GM08714 (cell line): ENCODE data around the gene JMJD8.
A peak's percentile ranks its signal among the peaks of the same experiment; 100 is the strongest.

Experiments
- H3K4me3 ChIP-seq: fragments of 200-500 bp; sonication (Bioruptor generic); 2 replicates; pipeline ENCODE4 v1.5.1; 2014; ENCODE audit warnings: mild to moderate bottlenecking, low read length, inconsistent platforms
- ZNF274 ChIP-seq: IDR thresholded peaks from 2 replicates; pipeline ENCODE4 v1.6.1; 2012; ENCODE audit warnings: mild to moderate bottlenecking, low read depth, low read length

JMJD8 gene

GRCh38 chr16:681746-682427, 2.2 kb downstream of the JMJD8 start:
- no peak for TF ChIP-seq ZNF274
- H3K4me3 ChIP-seq = no peak overlapping the region; the same call in 1 of the 2 replicates

- TF ChIP-seq ZNF274 = no peak
- peak overlapping the region; percentile 95 for H3K4me3 ChIP-seq
Observed at GRCh38 chr16:680967-681745, 3.0 kb downstream of the JMJD8 start.

GRCh38 chr16:680625-680945, 3.5 kb downstream of the JMJD8 start:
- no peak for TF ChIP-seq ZNF274
- H3K4me3 ChIP-seq = peak overlapping the region; percentile 95

GRCh38 chr16:679814-680624, 4.1 kb downstream of the JMJD8 start, which contains the start of gene STUB1:
STUB1 (plus strand) TSS chr16:680410; CDS start chr16:680526, 116 bp downstream.
- H3K4me3 ChIP-seq = peak within 1 kb of the TSS; percentile 95
- TF ChIP-seq ZNF274 = no peak

GRCh38 chr16:678858-679813, 5.0 kb downstream of the JMJD8 start:
- H3K4me3 ChIP-seq = peak overlapping the region; percentile 47; the same call in 1 of the 2 replicates
- no peak for TF ChIP-seq ZNF274

GRCh38 chr16:678209-678857, 5.8 kb downstream of the JMJD8 start:
- TF ChIP-seq ZNF274 = no peak
- no peak overlapping the region for H3K4me3 ChIP-seq

- TF ChIP-seq ZNF274 = no peak
Observed at GRCh38 chr16:677316-678190, 6.6 kb downstream of the JMJD8 start.

GRCh38 chr16:676913-677312, 7.2 kb downstream of the JMJD8 start:
- H3K4me3 ChIP-seq = no peak overlapping the region
- TF ChIP-seq ZNF274 = no peak

More at GRCh38 chr16:677316-678190, 6.6 kb downstream of the JMJD8 start:
- no peak overlapping the region for H3K4me3 ChIP-seq

GRCh38 chr16:676565-676902, 7.6 kb downstream of the JMJD8 start:
- no peak overlapping the region for H3K4me3 ChIP-seq
- TF ChIP-seq ZNF274 = no peak

GRCh38 chr16:675884-676564, 8.1 kb downstream of the JMJD8 start:
- H3K4me3 ChIP-seq = no peak overlapping the region
- no peak for TF ChIP-seq ZNF274

GRCh38 chr16:674968-675883, 8.9 kb downstream of the JMJD8 start, which contains the start of gene RHBDL1:
RHBDL1 (plus strand) TSS chr16:675671; CDS start chr16:675791, 120 bp downstream.
- no peak within 1 kb of the TSS for H3K4me3 ChIP-seq
- TF ChIP-seq ZNF274 = no peak
